Transverse colon (tissue), 4 donors: ENCODE measurements around the gene FAM111A.
A peak's percentile ranks its signal among the peaks of the same experiment; 100 is the strongest.

Experiments
- EP300 ChIP-seq: sonication (generic); formaldehyde crosslinking; IDR thresholded peaks from one replicate; pipeline ENCODE4 v1.6.1; 2017; ENCODE audit warnings: antibody characterized with exemption, low read depth
- POLR2A ChIP-seq: fragments of 450-650 bp; IDR thresholded peaks from one replicate; pipeline ENCODE4 v1.6.1; 2016; ENCODE audit warnings: antibody characterized with exemption, mild to moderate bottlenecking, moderate library complexity
- POLR2AphosphoS5 ChIP-seq, 3 donors: sonication (generic); formaldehyde crosslinking; IDR thresholded peaks; one replicate each; pipeline ENCODE4 v1.6.1; 2016; ENCODE audit warnings: antibody characterized with exemption in 3 of 3
- TF ChIP-seq, protein P1 (sequence below), 5 experiments: fragments of 200-600 bp in 3 of 5; fragments of 450-650 bp in 2 of 5; sonication (generic) in 3 of 5; IDR thresholded peaks; 1 replicate in 2 of 5; 2 replicates in 3 of 5; pipeline ENCODE4 v1.5.1; 2016 to 2017; ENCODE audit warnings: antibody characterized with exemption in 5 of 5, inconsistent platforms in 3 of 5, mild to moderate bottlenecking in 2 of 5, moderate library complexity in 1 of 5

DNA sequence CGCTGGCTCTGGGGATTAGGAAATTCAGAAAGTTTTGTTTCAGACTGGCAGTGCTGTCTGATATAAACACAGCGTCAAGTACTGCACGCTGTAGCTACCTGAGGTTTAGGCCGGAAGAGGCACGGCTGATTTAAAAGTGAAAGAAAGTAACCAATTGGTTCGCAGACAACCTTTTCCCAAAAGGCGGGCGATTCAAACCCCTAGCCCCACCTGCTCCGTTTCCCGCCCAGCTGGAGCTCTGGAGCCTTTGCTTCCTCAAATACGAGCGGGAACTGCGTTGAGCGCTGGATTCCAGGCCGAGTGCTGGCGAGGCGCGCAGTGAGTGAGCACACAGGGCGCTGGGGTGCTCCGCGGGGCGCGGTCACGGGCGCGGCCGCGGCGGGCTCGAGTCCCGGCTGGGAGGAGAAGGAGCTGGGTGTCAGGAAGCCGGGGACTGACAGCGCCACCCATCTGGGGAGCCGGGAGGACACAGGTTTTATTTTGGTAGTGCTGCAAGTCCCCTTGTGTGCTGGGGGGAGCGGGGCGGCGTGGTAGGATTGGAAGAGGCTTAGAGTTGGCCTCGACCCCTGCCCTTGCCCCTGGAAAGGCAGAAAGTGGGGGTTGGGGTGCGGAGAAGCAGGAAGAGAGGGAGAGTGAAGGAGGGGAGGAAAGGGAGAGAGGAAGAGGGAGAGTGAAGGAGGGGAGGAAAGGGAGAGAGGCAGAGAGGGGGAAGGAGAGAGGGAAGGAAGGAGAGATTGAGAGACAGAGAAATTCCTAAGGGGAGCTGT lies 2.1 kb downstream of the FAM111A start:
- TF ChIP-seq, protein P1, sequence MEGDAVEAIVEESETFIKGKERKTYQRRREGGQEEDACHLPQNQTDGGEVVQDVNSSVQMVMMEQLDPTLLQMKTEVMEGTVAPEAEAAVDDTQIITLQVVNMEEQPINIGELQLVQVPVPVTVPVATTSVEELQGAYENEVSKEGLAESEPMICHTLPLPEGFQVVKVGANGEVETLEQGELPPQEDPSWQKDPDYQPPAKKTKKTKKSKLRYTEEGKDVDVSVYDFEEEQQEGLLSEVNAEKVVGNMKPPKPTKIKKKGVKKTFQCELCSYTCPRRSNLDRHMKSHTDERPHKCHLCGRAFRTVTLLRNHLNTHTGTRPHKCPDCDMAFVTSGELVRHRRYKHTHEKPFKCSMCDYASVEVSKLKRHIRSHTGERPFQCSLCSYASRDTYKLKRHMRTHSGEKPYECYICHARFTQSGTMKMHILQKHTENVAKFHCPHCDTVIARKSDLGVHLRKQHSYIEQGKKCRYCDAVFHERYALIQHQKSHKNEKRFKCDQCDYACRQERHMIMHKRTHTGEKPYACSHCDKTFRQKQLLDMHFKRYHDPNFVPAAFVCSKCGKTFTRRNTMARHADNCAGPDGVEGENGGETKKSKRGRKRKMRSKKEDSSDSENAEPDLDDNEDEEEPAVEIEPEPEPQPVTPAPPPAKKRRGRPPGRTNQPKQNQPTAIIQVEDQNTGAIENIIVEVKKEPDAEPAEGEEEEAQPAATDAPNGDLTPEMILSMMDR (IDR thresholded peaks at IDR 0.05) = no peak
- TF ChIP-seq EP300 (no peak), POLR2A (no peak), POLR2AphosphoS5 (IDR thresholded peaks at IDR 0.05) (peak in 2 of 3 donors; percentile 61 to 71)
